WTC11 (cell line): ENCODE data around the gene DYNLRB1. TPM values are rescaled to one million over a fixed set of nuclear protein-coding genes. Genes with fewer than 3 reads are reported as not detected.

Source experiments
- ATAC-seq: fragments of 200-7000 bp; cut with Tn5 transposase; 2 replicates; pipeline ENCODE4 v1.10.0; 2021; ENCODE audit warnings: mild to moderate bottlenecking, moderate library complexity
- CTCF ChIA-PET: fragments of 300-600 bp; sonication (Branson Sonifier 250); formaldehyde crosslinking; loops from one replicate; lab custom pipeline; 2021; ENCODE audit warnings: antibody characterized with exemption; lab: Charles Lee
- POLR2A ChIA-PET: fragments of 350-600 bp; sonication (Branson Sonifier 250); formaldehyde crosslinking; loops from one replicate; lab custom pipeline; 2021; ENCODE audit warnings: antibody characterized with exemption; lab: Charles Lee
- DNase-seq: peaks from one replicate; pipeline ENCODE4 v3.0.0; 2021; ENCODE audit warnings: low spot score
- H3K27ac Mint-ChIP-seq: 2 replicates; pipeline ENCODE4 v1.8.0; 2021; ENCODE audit warnings: mixed read lengths
- H3K27me3 Mint-ChIP-seq: 2 replicates; pipeline ENCODE4 v1.8.0; 2021; ENCODE audit warnings: low read depth, mild to moderate bottlenecking, moderate library complexity, mixed read lengths
- H3K36me3 Mint-ChIP-seq: 2 replicates; pipeline ENCODE4 v1.8.0; 2021; ENCODE audit warnings: mixed read lengths
- H3K4me1 Mint-ChIP-seq: 2 replicates; pipeline ENCODE4 v1.8.0; 2022; ENCODE audit warnings: mixed read lengths
- H3K4me3 Mint-ChIP-seq: 2 replicates; pipeline ENCODE4 v1.8.0; 2021; ENCODE audit warnings: mild to moderate bottlenecking, moderate library complexity, mixed read lengths
- H3K9me3 Mint-ChIP-seq: 2 replicates; pipeline ENCODE4 v1.8.0; 2021; ENCODE audit warnings: mixed read lengths
- CBFB ChIP-seq: sonication (generic); formaldehyde crosslinking; IDR thresholded peaks from 2 replicates; pipeline ENCODE4 v1.8.1; 2022; ENCODE audit warnings: mild to moderate bottlenecking, low read depth, missing genetic modification reagents
- E2F1 ChIP-seq: sonication (generic); formaldehyde crosslinking; IDR thresholded peaks from 2 replicates; pipeline ENCODE4 v1.8.0; 2022; ENCODE audit warnings: mild to moderate bottlenecking, missing genetic modification reagents
- ELF4 ChIP-seq: sonication (generic); formaldehyde crosslinking; IDR thresholded peaks from 2 replicates; pipeline ENCODE4 v1.8.1; 2022; ENCODE audit warnings: low read depth, mild to moderate bottlenecking, moderate library complexity, missing genetic modification reagents
- EMX1 ChIP-seq: fragments of 250-450 bp; sonication (Bioruptor Pico); IDR thresholded peaks from 2 replicates; pipeline ENCODE4 v1.8.0; 2021; ENCODE audit warnings: mild to moderate bottlenecking
- ESRRA ChIP-seq: sonication (generic); formaldehyde crosslinking; IDR thresholded peaks from 2 replicates; pipeline ENCODE4 v1.8.1; 2022; ENCODE audit warnings: mild to moderate bottlenecking, missing genetic modification reagents, borderline replicate concordance
- ETV6 ChIP-seq: sonication (generic); formaldehyde crosslinking; IDR thresholded peaks from 2 replicates; pipeline ENCODE4 v1.8.1; 2022; ENCODE audit warnings: mild to moderate bottlenecking, missing genetic modification reagents
- FOXK1 ChIP-seq: sonication (generic); formaldehyde crosslinking; IDR thresholded peaks from 2 replicates; pipeline ENCODE4 v1.8.0; 2022; ENCODE audit warnings: mild to moderate bottlenecking, moderate library complexity, missing genetic modification reagents
- KAT7 ChIP-seq: sonication (generic); formaldehyde crosslinking; IDR thresholded peaks from 2 replicates; pipeline ENCODE4 v1.8.1; 2023; ENCODE audit warnings: missing genetic modification reagents, mild to moderate bottlenecking, borderline replicate concordance
- RELA ChIP-seq: sonication (generic); formaldehyde crosslinking; IDR thresholded peaks from 2 replicates; pipeline ENCODE4 v1.8.1; 2022; ENCODE audit warnings: missing genetic modification reagents, mild to moderate bottlenecking, borderline replicate concordance
- RORB ChIP-seq: fragments of 250-450 bp; sonication (Bioruptor Pico); IDR thresholded peaks from 2 replicates; pipeline ENCODE4 v1.9.0; 2021; ENCODE audit warnings: mild to moderate bottlenecking
- SMAD3 ChIP-seq: sonication (generic); formaldehyde crosslinking; IDR thresholded peaks from 2 replicates; pipeline ENCODE4 v1.8.0; 2022; ENCODE audit warnings: missing genetic modification reagents, mild to moderate bottlenecking, borderline replicate concordance
- SOX15 ChIP-seq: fragments of 250-450 bp; sonication (Bioruptor Pico); IDR thresholded peaks from 2 replicates; pipeline ENCODE4 v1.9.0; 2021; ENCODE audit warnings: mild to moderate bottlenecking
- ZNF121 ChIP-seq: sonication (generic); formaldehyde crosslinking; IDR thresholded peaks from 2 replicates; pipeline ENCODE4 v1.8.0; 2023; ENCODE audit warnings: missing genetic modification reagents
- ZNF425 ChIP-seq: fragments of 250-450 bp; sonication (Bioruptor Pico); conservative IDR thresholded peaks from 2 replicates; pipeline ENCODE4 v1.9.0; 2021; ENCODE audit warnings: mild to moderate bottlenecking
- ZSCAN18 ChIP-seq: fragments of 250-450 bp; sonication (Bioruptor Pico); IDR thresholded peaks from 2 replicates; pipeline ENCODE4 v2.1.2; 2022; ENCODE audit warnings: mild to moderate bottlenecking, moderate library complexity
- total RNA-seq: library from RNA; stranded (reverse); gene quantifications from 3 replicates; pipeline ENCODE4 v1.2.3, GENCODE V29; 2021
- TF ChIP-seq, protein P1 (sequence below): fragments of 250-450 bp; sonication (Bioruptor Pico); IDR thresholded peaks from 2 replicates; pipeline ENCODE4 v1.9.0; 2021; ENCODE audit warnings: moderate library complexity, mild to moderate bottlenecking, inconsistent platforms, borderline replicate concordance
- TF ChIP-seq, protein P2 (sequence below): sonication (generic); formaldehyde crosslinking; IDR thresholded peaks from 2 replicates; pipeline ENCODE4 v1.8.1; 2023; ENCODE audit warnings: mild to moderate bottlenecking, missing genetic modification reagents
- TF ChIP-seq, protein P3 (sequence below): fragments of 200-600 bp; IDR thresholded peaks from 2 replicates; pipeline ENCODE4 v1.8.0; 2022; ENCODE audit warnings: antibody characterized with exemption
- TF ChIP-seq, protein P4 (sequence below): sonication (generic); formaldehyde crosslinking; IDR thresholded peaks from 2 replicates; pipeline ENCODE4 v1.8.1; 2022; ENCODE audit warnings: missing genetic modification reagents, borderline replicate concordance

The DYNLRB1 gene
- total RNA-seq, 1 experiment from 2014 or later: 99.3 TPM

GRCh38 chr20:34485068-34485634, 31.1 kb upstream of the DYNLRB1 start:
- POLR2A ChIA-PET: no interaction called here
- peaks cover 68% of the 10 kb centered on the region for H3K36me3 Mint-ChIP-seq

More at GRCh38 chr20:34485068-34485634, 31.1 kb upstream of the DYNLRB1 start:
- Mint-ChIP-seq H3K9me3 (peaks cover 22% of the 10 kb centered on the region), H3K4me3 (no peak overlapping the region), H3K27me3 (no peaks in the 10 kb centered on the region), H3K27ac (peak overlapping the region; percentile 23), H3K4me1 (no peaks in the 10 kb centered on the region)
- DNase-seq (no peak), ATAC-seq (no peak)
- TF ChIP-seq, protein P1, sequence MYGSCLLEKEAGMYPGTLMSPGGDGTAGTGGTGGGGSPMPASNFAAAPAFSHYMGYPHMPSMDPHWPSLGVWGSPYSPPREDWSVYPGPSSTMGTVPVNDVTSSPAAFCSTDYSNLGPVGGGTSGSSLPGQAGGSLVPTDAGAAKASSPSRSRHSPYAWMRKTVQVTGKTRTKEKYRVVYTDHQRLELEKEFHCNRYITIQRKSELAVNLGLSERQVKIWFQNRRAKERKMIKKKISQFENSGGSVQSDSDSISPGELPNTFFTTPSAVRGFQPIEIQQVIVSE: no peak
- TF ChIP-seq EMX1: no peak
- TF ChIP-seq KAT7 (CRISPR knock-in tag): no peak
- no peak for TF ChIP-seq ZNF121 (CRISPR knock-in tag)
- TF ChIP-seq SOX15 (CRISPR knock-in tag): no peak
- TF ChIP-seq ESRRA: no peak
- TF ChIP-seq, protein P2, sequence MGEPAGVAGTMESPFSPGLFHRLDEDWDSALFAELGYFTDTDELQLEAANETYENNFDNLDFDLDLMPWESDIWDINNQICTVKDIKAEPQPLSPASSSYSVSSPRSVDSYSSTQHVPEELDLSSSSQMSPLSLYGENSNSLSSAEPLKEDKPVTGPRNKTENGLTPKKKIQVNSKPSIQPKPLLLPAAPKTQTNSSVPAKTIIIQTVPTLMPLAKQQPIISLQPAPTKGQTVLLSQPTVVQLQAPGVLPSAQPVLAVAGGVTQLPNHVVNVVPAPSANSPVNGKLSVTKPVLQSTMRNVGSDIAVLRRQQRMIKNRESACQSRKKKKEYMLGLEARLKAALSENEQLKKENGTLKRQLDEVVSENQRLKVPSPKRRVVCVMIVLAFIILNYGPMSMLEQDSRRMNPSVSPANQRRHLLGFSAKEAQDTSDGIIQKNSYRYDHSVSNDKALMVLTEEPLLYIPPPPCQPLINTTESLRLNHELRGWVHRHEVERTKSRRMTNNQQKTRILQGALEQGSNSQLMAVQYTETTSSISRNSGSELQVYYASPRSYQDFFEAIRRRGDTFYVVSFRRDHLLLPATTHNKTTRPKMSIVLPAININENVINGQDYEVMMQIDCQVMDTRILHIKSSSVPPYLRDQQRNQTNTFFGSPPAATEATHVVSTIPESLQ: no peak
- TF ChIP-seq ZSCAN18 (CRISPR knock-in tag): no peak
- no peak for TF ChIP-seq ETV6 (CRISPR knock-in tag)
- TF ChIP-seq E2F1 (CRISPR knock-in tag): no peak
- TF ChIP-seq RELA (CRISPR knock-in tag): no peak
- TF ChIP-seq, protein P3, sequence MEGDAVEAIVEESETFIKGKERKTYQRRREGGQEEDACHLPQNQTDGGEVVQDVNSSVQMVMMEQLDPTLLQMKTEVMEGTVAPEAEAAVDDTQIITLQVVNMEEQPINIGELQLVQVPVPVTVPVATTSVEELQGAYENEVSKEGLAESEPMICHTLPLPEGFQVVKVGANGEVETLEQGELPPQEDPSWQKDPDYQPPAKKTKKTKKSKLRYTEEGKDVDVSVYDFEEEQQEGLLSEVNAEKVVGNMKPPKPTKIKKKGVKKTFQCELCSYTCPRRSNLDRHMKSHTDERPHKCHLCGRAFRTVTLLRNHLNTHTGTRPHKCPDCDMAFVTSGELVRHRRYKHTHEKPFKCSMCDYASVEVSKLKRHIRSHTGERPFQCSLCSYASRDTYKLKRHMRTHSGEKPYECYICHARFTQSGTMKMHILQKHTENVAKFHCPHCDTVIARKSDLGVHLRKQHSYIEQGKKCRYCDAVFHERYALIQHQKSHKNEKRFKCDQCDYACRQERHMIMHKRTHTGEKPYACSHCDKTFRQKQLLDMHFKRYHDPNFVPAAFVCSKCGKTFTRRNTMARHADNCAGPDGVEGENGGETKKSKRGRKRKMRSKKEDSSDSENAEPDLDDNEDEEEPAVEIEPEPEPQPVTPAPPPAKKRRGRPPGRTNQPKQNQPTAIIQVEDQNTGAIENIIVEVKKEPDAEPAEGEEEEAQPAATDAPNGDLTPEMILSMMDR: no peak
- TF ChIP-seq CBFB (CRISPR knock-in tag): no peak
- TF ChIP-seq, protein P4, sequence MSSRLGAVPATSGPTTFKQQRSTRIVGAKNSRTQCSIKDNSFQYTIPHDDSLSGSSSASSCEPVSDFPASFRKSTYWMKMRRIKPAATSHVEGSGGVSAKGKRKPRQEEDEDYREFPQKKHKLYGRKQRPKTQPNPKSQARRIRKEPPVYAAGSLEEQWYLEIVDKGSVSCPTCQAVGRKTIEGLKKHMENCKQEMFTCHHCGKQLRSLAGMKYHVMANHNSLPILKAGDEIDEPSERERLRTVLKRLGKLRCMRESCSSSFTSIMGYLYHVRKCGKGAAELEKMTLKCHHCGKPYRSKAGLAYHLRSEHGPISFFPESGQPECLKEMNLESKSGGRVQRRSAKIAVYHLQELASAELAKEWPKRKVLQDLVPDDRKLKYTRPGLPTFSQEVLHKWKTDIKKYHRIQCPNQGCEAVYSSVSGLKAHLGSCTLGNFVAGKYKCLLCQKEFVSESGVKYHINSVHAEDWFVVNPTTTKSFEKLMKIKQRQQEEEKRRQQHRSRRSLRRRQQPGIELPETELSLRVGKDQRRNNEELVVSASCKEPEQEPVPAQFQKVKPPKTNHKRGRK: no peak
- TF ChIP-seq SMAD3: no peak
- TF ChIP-seq ELF4: no peak
- TF ChIP-seq RORB: no peak
- TF ChIP-seq FOXK1 (CRISPR knock-in tag): no peak
- no peak for TF ChIP-seq ZNF425 (CRISPR knock-in tag)
- CTCF ChIA-PET: interaction anchor here (0.6 to 1.1 kb wide), 2 partner anchors 172 to 612 kb away, joined by 3 to 6 read pairs; no protein-coding TSS in a partner anchor
